Superior temporal gyrus (tissue), 1 donor: ENCODE data around the gene SYT14.
"Not testable (repeated sequence)": the region's sequence is repeated elsewhere in the genome, so short reads cannot be mapped to it uniquely, and the experiment has no call there.

ENCODE experiments used
- DNase-seq: peaks from one replicate; pipeline ENCODE4 v3.0.0-alpha.2; 2016; ENCODE audit errors: extremely low spot score

SYT14 gene

GRCh38 chr1:210117198-210117597 is 179.2 kb downstream of the SYT14 start:
- DNase-seq = no peak

DNA sequence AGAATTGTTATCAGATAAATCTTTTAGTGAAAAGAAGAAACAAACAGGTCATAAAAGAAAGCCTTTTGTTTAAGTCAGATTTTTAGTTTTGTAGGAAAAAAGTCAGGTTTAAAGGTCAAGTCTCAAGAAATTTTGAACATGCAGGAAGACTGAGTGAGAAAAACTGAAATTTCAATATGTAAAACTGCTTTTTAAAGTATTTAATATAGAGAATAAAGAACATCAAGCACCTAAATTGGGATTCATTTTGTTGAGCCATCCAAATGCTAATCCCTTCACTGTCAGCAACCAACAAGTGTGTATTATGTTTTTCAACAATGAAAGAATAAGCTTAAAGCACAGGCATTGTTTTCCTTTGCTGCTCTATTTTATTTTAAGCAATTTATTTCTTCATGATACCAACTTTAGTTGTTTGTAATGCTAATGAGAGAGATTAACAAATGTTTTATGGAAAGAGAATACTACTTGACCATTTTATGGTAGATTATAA is 179.7 kb downstream of the SYT14 start:
- no peak for DNase-seq

- DNase-seq = no peak
Measured at GRCh38 chr1:210123383-210123782, 185.4 kb downstream of the SYT14 start.

DNA sequence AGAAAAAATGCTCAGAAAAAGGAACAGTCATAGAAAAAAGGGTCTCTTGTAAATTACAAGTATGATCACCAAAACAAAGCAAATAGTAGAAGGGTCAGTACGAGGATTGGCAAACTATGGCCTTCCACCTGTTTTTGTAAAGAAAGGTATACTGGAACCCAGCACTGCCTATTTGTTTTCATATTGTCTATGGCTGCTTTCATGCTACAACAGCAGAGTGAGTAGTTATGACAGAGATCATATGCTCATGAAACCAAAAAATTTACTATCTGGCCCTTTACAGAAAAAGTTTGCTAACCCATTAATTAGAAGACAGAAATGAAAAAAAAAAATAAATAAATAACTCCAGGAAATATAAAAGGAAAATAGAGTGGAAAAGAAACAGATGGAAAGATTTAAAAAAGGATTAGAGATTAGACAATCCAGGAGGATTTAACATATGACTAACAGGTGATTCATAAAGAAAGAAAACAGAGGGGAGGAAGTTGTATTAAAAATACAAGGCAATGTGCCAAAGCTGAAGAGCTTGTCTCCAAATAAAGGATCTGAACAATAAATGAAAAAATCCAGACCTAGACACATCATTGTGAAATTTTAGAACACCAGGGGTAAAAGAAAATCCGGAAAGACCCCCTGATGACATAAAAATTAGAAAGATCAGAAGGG is 186.0 kb downstream of the SYT14 start:
- no peak for DNase-seq

DNA sequence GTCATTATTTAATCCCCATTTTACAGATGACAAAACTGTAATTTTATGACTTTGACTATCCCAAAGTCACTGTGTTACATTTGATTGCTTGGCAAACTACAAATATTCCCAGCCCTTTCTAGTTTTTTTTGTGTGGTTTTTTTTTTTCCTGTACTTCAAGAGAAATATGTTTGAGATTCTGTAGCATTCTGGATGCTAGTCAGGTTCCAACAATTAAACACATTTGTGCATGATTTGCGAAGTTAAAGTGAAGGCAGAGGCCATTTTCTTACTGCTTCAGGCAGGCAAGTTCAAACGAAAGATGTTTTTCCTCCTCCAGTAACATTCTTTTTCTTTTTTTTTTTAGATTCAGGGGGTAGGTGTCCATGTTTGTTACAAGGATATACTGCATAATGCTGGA is 186.7 kb downstream of the SYT14 start:
- DNase-seq = no peak

- DNase-seq = no peak
Measured at GRCh38 chr1:210125143-210125542, 187.1 kb downstream of the SYT14 start.

DNA sequence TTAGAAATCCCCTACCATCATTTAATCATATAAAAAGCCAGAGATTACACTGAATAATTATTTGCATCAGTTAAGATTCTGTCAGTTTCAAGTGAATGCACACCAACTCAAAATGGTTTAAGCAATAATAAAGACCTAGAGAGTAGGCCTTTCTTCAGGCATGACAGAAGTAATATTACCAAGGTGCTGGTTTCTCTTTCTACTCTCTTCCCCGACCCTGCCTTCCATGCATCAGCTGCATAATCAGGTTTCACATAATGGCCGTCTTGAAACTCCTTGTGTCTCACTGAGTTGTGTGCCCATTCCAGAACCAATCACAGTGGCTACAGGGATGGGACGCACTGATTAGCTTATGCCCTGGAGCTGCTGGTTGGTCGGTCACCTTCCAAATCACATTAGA is 191.1 kb downstream of the SYT14 start:
- no peak for DNase-seq

- no peak for DNase-seq
Measured at GRCh38 chr1:210129759-210130158, 191.7 kb downstream of the SYT14 start.

- DNase-seq = no peak
Measured at GRCh38 chr1:210132582-210132981, 194.6 kb downstream of the SYT14 start.

- DNase-seq = peak; percentile 91
Measured at GRCh38 chr1:210143465-210144062, 205.5 kb downstream of the SYT14 start.

DNA sequence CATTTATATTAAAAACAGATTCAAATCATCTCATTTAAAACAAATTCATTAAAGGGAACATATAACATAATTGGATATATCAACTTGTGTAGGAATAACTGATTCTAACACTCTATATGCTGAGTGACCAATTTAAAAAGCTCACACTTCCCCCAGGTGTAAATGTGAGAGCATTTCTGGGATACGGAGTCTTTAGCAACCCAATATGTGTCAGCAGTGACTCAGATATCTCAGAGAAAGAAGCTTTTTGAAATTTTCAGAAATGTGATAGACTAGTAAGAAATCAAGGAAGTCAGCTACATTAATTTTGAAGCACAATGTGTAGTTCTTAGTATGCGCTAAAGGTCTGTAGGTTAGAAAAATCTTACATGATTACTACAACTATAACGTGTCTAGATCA is 206.7 kb downstream of the SYT14 start:
- no peak for DNase-seq

DNA sequence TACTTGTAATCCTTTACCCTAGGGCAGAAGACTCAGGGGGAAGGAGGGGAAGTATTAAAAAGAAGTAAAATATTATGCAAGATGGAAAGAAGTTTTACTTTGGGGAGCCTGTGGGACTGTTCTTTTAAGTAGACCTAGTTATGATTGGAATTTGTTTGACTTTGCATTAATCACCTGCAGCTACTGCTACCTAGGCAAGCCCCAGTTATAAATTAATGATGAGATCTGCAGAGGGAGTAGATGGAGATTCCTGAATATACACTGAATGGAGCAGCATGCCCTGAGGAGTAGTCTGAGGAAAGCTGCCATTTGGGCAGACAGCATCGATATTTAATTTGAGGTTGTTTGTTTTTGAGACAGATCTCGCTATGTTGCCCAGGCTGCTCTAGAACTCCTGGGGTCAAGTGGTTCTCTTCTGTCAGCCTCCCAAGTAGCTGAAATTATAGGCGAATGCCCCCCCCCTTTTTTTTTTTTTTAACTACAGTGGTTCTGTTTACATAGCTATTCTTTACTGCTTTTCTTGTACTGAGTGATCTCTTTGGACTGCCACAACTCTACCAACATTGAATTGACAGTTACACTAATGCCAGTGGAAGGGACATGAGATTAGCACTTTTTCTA is 213.1 kb downstream of the SYT14 start:
- no peak for DNase-seq

- DNase-seq = no peak
Measured at GRCh38 chr1:210159211-210159610, 221.2 kb downstream of the SYT14 start.

DNA sequence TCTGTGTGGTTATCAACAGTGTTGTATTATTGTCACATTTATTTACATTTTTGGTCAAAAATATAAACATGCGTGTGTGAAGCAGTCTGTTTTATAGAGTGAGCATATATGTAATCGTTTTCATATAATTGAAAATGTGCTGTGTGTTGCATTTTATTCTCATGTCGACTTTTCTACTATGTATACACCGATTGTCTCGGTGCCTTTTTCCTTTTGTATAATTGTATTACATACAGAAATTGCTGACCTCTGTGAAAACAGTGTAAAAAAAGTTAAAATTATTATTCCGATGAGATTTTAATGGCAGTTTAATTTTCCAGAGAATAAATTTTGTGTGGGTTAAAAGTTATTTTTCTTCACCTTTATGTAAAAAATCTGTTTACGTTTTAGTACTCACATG is 232.2 kb downstream of the SYT14 start:
- no peak for DNase-seq

GRCh38 chr1:210174133-210174532 is 236.1 kb downstream of the SYT14 start:
- no peak for DNase-seq

GRCh38 chr1:210185063-210185462 is 247.0 kb downstream of the SYT14 start:
- DNase-seq = no peak

- DNase-seq = not testable (repeated sequence)
Measured at GRCh38 chr1:210187849-210188606, 250.0 kb downstream of the SYT14 start.

- no peak for DNase-seq
Measured at GRCh38 chr1:210189426-210189825, 251.4 kb downstream of the SYT14 start.

DNA sequence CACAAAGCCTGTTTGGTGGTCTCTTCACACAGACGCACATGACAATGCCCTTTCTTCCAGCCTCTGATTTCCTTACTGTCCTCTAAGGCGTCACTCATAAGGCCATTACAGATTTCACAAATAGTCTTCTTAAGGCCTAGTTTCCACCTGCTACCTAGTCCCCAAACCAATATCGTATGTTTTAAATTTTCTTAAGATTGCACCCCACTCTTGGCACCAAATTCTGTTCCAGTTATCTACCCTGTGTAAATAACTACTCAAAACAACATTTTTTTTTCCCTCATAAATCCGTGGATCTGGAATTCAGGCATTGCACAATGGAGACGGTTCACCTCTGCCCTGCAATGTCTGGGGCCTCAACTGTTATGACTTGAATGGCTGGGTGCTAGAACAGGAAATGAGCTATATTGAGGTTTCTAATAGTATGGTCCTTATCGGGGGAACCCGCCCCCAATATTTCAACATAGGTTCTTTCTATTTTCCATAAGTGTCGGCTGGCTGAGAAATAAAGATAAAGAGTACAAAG is 257.7 kb downstream of the SYT14 start:
- DNase-seq = no peak

DNA sequence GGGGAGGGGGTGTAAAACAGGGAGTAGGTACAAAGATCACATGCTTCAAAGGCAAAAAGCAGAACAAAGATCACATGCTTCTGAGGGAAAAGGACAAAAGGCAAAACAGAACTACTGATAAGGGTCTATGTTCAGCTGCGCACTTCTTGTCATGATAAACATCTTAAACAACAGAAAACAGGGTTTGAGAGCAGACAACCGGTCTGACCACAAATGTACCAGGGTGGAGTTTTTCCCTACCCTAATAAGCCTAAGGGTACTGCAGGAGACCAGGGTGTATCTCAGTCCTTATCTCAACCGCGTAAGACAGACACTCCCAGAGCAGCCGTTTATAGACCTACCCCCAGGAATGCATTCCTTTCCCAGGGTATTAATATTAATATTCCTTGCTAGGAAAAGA is 258.2 kb downstream of the SYT14 start:
- not testable (repeated sequence) for DNase-seq

DNA sequence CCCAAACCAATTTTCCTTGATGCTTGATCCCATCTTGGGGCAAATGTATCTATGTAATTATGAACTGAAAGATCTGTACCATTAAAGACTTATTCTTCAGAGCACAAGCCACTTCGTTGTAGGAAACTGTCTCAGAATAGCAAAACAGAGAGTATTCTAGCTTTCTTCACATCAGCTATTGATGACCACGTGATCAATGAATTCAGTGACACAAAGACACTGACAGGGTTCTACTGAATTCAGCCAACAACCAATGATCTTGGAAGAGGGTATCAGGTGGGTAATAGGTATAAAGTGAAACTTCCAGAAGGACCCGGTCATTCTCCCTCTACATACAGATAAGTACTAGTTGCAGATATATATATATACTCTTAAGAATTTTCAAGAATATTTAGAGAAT is 260.8 kb downstream of the SYT14 start:
- no peak for DNase-seq

DNA sequence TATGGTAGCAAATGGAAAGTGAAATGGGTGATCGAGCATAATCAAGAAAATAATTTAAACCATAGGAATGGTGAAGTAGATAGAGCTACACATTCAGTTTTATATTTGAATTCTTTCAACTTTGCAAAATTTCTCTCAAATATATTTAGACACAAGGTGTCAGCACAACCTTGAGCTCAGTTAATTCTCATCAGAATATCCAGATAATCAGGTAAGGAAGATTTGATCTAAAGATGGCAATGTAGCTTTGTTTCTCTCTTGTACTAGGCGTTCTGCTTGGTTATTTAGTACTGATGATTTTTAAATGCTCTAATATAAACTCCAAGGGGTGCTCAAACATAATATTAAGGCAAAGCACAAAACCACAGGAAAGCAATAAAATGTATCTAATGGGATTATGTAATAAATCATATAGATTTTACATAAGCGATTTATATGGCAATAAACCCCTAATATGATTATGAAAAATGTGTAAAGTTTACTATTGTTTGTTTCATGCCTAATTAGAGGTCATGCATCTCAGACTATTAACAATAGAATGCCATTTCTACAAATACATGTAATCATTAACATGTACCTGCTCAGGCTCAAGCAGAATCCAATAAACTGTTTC is 262.2 kb downstream of the SYT14 start:
- DNase-seq = no peak
